Measurements from ENCODE around the gene MEGF8. TPM values are rescaled to one million over a fixed set of nuclear protein-coding genes. Genes with fewer than 3 reads are reported as not detected.
A peak's percentile ranks its signal among the peaks of the same experiment; 100 is the strongest.

MEGF8 gene
- total and polyA plus RNA-seq, 2 of the 8 experiments (the other 6 are each of a cell fraction or from before 2014, with no cell fraction given) = 13.0 to 23.7 TPM

GRCh38 chr19:42420055-42420544, 94.7 kb downstream of the MEGF8 start:
- Histone ChIP-seq H4K20me1 (replicated peaks in 1 of 2; ENCODE audit: control insufficient read depth in 1 of 2, insufficient read depth in 2 of 2, low read length in 2 of 2) (peaks cover 7 to 20% of the 10 kb centered on the region in 2 experiments), H3K9me3 (ENCODE audit: insufficient read depth in 2 of 2, low read depth in 1 of 2, low read length in 1 of 2) (peaks cover 4 to 9% of the 10 kb centered on the region in 2 experiments), H3K79me2 (ENCODE audit: control insufficient read depth in 1 of 2, insufficient read depth in 2 of 2, low read length in 2 of 2) (no peaks in the 10 kb centered on the region), H2BK20ac (ENCODE audit: low read length) (no peak overlapping the region), H2BK120ac (replicated peaks; ENCODE audit: low read depth, low read length) (no peak overlapping the region), H3K4me3 (ENCODE audit: extremely low read depth in 1 of 4, insufficient read depth in 2 of 4, low read depth in 3 of 4, low read length in 4 of 4) (no peak overlapping the region), H3K36me3 (ENCODE audit: control insufficient read depth in 2 of 4, insufficient read depth in 4 of 4, low read length in 3 of 4) (no peaks in the 10 kb centered on the region), H4K5ac (ENCODE audit: insufficient read length, low read depth, low read length) (no peak overlapping the region), H3K4ac (replicated peaks; ENCODE audit: insufficient read length, low read depth, low read length) (no peak overlapping the region), H4K8ac (ENCODE audit: extremely low read depth, insufficient read depth, low read length) (no peak overlapping the region; the same call in 1 of the 2 replicates), H2BK12ac (ENCODE audit: low read depth, low read length) (no peak overlapping the region), H3K9ac (replicated peaks in 1 of 4; ENCODE audit: extremely low read depth in 1 of 4, low read depth in 3 of 4, low read length in 3 of 4) (no peak overlapping the region), H2BK5ac (ENCODE audit: low read depth, low read length) (no peak overlapping the region), H4K91ac (replicated peaks; ENCODE audit: insufficient read length, low read length) (peak overlapping the region; percentile 40), H3K23me2 (ENCODE audit: low read depth, low read length) (peaks cover 7% of the 10 kb centered on the region; the same call in 1 of the 2 replicates), H3K23ac (ENCODE audit: insufficient read length) (no peak overlapping the region), H3K18ac (ENCODE audit: extremely low read depth, low read length) (no peak overlapping the region), H2BK15ac (ENCODE audit: low read length) (no peak overlapping the region), H2AFZ (ENCODE audit: low read length) (no peak overlapping the region), H3K4me1 (replicated peaks in 1 of 4; ENCODE audit: control insufficient read depth in 3 of 4, insufficient read depth in 4 of 4, low read length in 3 of 4) (peaks cover 0 to 13% (median 4%) of the 10 kb centered on the region in 4 experiments; a peak in 5 of 7 replicates), H3K27me3 (replicated peaks in 1 of 4; ENCODE audit: control insufficient read depth in 3 of 4, extremely low read depth in 1 of 4, insufficient read depth in 3 of 4, low read length in 3 of 4) (peaks cover 12 to 30% (median 29%) of the 10 kb centered on the region in 4 experiments), H2AK5ac (ENCODE audit: low read depth, low read length) (no peak overlapping the region; the same call in 1 of the 2 replicates), H3K56ac (replicated peaks; ENCODE audit: insufficient read length, low read depth, low read length) (no peak overlapping the region), H3K79me1 (ENCODE audit: low read depth, low read length) (no peaks in the 10 kb centered on the region), H3K14ac (ENCODE audit: insufficient read length) (no peak overlapping the region), H3K4me2 (ENCODE audit: insufficient read depth in 1 of 2, low read depth in 2 of 2, low read length in 2 of 2) (no peak overlapping the region), H3K27ac (ENCODE audit: low read depth, low read length) (no peak overlapping the region)
- FAIRE-seq (peak; percentile 57), DNase-seq (ENCODE audit: low read depth in 1 of 2, low spot score in 2 of 2) (peak in 1 of 2 experiments; percentile 75)
- CTCF ChIA-PET (ENCODE audit: partially characterized antibody) = interaction anchor here (0.7 to 10.3 kb wide), 18 partner anchors 8 to 420 kb away, joined by 3 to 101 read pairs (median 4); no protein-coding TSS in a partner anchor
- POLR2A ChIA-PET (ENCODE audit: partially characterized antibody) = interaction anchor here (0.9 to 1.7 kb wide), 5 partner anchors 13 to 55 kb away, joined by 3 to 5 read pairs (median 3); no protein-coding TSS in a partner anchor
- WGBS, 2 experiments (ENCODE audit: extremely low coverage in 1 of 2, insufficient coverage in 1 of 2, insufficient read length in 1 of 2, insufficient replicate concordance in 2 of 2, low coverage in 1 of 2, low lambda C conversion rate in 2 of 2, missing lambda C conversion rate in 1 of 2) = 68% methylated on average over 10 of the region's 10 CpGs; no CpG with 5 or more reads in 1 of the 2 experiments
- peak; percentile 90 to 99 (median 90) for TF ChIP-seq CTCF (IDR thresholded peaks at IDR 0.05; ENCODE audit: control extremely low read depth in 1 of 3, insufficient read depth in 1 of 3, low read depth in 1 of 3, low read length in 3 of 3)
- peak; percentile 17; the same call in 1 of the 2 replicates for TF ChIP-seq ATF3 (IDR thresholded peaks at IDR 0.05; ENCODE audit: insufficient read depth, low read depth, low read length)
- 0 out of 2 replicates have a peak, but pooled peaks have one; percentile 30 for TF ChIP-seq CREB1 (IDR thresholded peaks at IDR 0.05)
- peak; percentile 78; the same call in 1 of the 2 replicates for TF ChIP-seq KDM1A (IDR thresholded peaks at IDR 0.05; ENCODE audit: borderline replicate concordance, low read length)
- TF ChIP-seq SP2 (IDR thresholded peaks at IDR 0.05; ENCODE audit: low read length) = no peak
- TF ChIP-seq JUN (IDR thresholded peaks at IDR 0.05; ENCODE audit: low read depth, low read length) = no peak
- TF ChIP-seq MAFK (IDR thresholded peaks at IDR 0.05; ENCODE audit: low read depth, low read length) = no peak
- TF ChIP-seq EGR1 (IDR thresholded peaks at IDR 0.05; ENCODE audit: borderline replicate concordance, low read depth, low read length) = no peak
- no peak for TF ChIP-seq TCF12 (IDR thresholded peaks at IDR 0.05; ENCODE audit: low read depth, low read length)
- TF ChIP-seq SP4 (IDR thresholded peaks at IDR 0.05; ENCODE audit: low read length) = no peak
